H9 (cell line): ENCODE data around the gene DAPK1. TPM values are rescaled to one million over a fixed set of nuclear protein-coding genes. Genes with fewer than 3 reads are reported as not detected.

ENCODE experiments used
- DNase-seq: peaks from one replicate; pipeline ENCODE4 v3.0.0-alpha.2; 2017
- H2AFZ ChIP-seq: one replicate; pipeline ENCODE4 v1.6.1; 2013; ENCODE audit warnings: mild to moderate bottlenecking, low read length, control low read depth, moderate library complexity
- H2AK5ac ChIP-seq: 2 replicates; pipeline ENCODE4 v1.6.1; 2013; ENCODE audit warnings: low read length, control low read depth, mixed read lengths; ENCODE audit not compliant: insufficient read length
- H2BK120ac ChIP-seq: one replicate; pipeline ENCODE4 v1.6.1; 2013; ENCODE audit warnings: low read depth, mild to moderate bottlenecking, low read length, control low read depth, inconsistent platforms; ENCODE audit not compliant: poor library complexity, severe bottlenecking
- H2BK12ac ChIP-seq: 2 replicates; pipeline ENCODE4 v1.6.1; 2013; ENCODE audit warnings: low read length, control low read depth, mixed read lengths, low read depth; ENCODE audit not compliant: insufficient read length
- H2BK15ac ChIP-seq: 2 replicates; pipeline ENCODE4 v1.6.1; 2013; ENCODE audit warnings: low read depth, low read length, control low read depth
- H2BK20ac ChIP-seq: one replicate; pipeline ENCODE4 v1.6.1; 2013; ENCODE audit warnings: low read depth, mild to moderate bottlenecking, low read length, control low read depth, inconsistent platforms; ENCODE audit not compliant: poor library complexity, severe bottlenecking
- H2BK5ac ChIP-seq: 2 replicates; pipeline ENCODE4 v1.6.1; 2013; ENCODE audit warnings: low read length, control low read depth, mixed read lengths; ENCODE audit not compliant: insufficient read length
- H3K14ac ChIP-seq: 2 replicates; pipeline ENCODE4 v1.6.1; 2013; ENCODE audit warnings: low read length, control low read depth; ENCODE audit not compliant: insufficient read depth
- H3K18ac ChIP-seq: 2 replicates; pipeline ENCODE4 v1.6.1; 2013; ENCODE audit warnings: low read depth, mild to moderate bottlenecking, mixed read lengths, low read length, control low read depth; ENCODE audit not compliant: insufficient read length
- H3K23ac ChIP-seq: 2 replicates; pipeline ENCODE4 v1.6.1; 2013; ENCODE audit warnings: low read length, control low read depth, mixed read lengths, low read depth; ENCODE audit not compliant: insufficient read length
- H3K23me2 ChIP-seq: 2 replicates; pipeline ENCODE4 v1.6.1; 2013; ENCODE audit warnings: low read depth, mild to moderate bottlenecking, mixed read lengths, low read length, control low read depth; ENCODE audit not compliant: insufficient read length, poor library complexity, severe bottlenecking
- H3K27ac ChIP-seq: 2 replicates; pipeline ENCODE4 v1.5.1; 2013; ENCODE audit warnings: low read length, control low read depth, mixed read lengths, low read depth; ENCODE audit not compliant: insufficient read length
- H3K27me3 ChIP-seq: 2 replicates; pipeline ENCODE4 v1.6.1; 2013; ENCODE audit warnings: low read length, control low read depth, inconsistent platforms; ENCODE audit not compliant: insufficient read depth
- H3K4ac ChIP-seq: 2 replicates; pipeline ENCODE4 v1.6.1; 2013; ENCODE audit warnings: low read depth, mild to moderate bottlenecking, control low read depth, inconsistent platforms, low read length, moderate library complexity
- H3K4me1 ChIP-seq: 2 replicates; pipeline ENCODE4 v1.6.1; 2013; ENCODE audit warnings: low read length, control low read depth, inconsistent platforms; ENCODE audit not compliant: insufficient read depth
- H3K4me2 ChIP-seq: 2 replicates; pipeline ENCODE4 v1.6.1; 2013; ENCODE audit warnings: low read length, control low read depth, mixed read lengths; ENCODE audit not compliant: insufficient read length, insufficient read depth
- H3K56ac ChIP-seq: 2 replicates; pipeline ENCODE4 v1.6.1; 2013; ENCODE audit warnings: low read depth, mild to moderate bottlenecking, mixed read lengths, low read length, control low read depth; ENCODE audit not compliant: insufficient read length
- H3K79me1 ChIP-seq: 2 replicates; pipeline ENCODE4 v1.6.1; 2013; ENCODE audit warnings: low read depth, mild to moderate bottlenecking, moderate library complexity, low read length, control low read depth, inconsistent platforms; ENCODE audit not compliant: insufficient read depth, poor library complexity, severe bottlenecking
- H3K79me2 ChIP-seq: 2 replicates; pipeline ENCODE4 v1.6.1; 2013; ENCODE audit warnings: low read length, control low read depth, inconsistent platforms; ENCODE audit not compliant: insufficient read depth
- H3K9ac ChIP-seq: 2 replicates; pipeline ENCODE4 v1.6.1; 2013; ENCODE audit warnings: low read length, control low read depth, mixed read lengths; ENCODE audit not compliant: insufficient read length; ENCODE audit errors: extremely low read depth
- H3K9me3 ChIP-seq: one replicate; pipeline ENCODE4 v1.6.1; 2013; ENCODE audit warnings: low read depth, low read length, inconsistent platforms; ENCODE audit not compliant: control insufficient read depth
- H3T11ph ChIP-seq: one replicate; pipeline ENCODE4 v1.6.1; 2013; ENCODE audit warnings: mild to moderate bottlenecking, low read length, control low read depth, inconsistent platforms
- H4K20me1 ChIP-seq: one replicate; pipeline ENCODE4 v1.6.1; 2013; ENCODE audit not compliant: control insufficient read depth, insufficient read length, insufficient read depth
- H4K5ac ChIP-seq: 2 replicates; pipeline ENCODE4 v1.6.1; 2013; ENCODE audit warnings: low read depth, mild to moderate bottlenecking, mixed read lengths, low read length, control low read depth; ENCODE audit not compliant: insufficient read length
- H4K8ac ChIP-seq: replicated peaks from 2 replicates; pipeline ENCODE4 v1.6.1; 2013; ENCODE audit warnings: low read length, control low read depth, mixed read lengths, low read depth; ENCODE audit not compliant: insufficient read length
- H4K91ac ChIP-seq: 2 replicates; pipeline ENCODE4 v1.6.1; 2013; ENCODE audit warnings: low read depth, mild to moderate bottlenecking, moderate library complexity, mixed read lengths, low read length, control low read depth; ENCODE audit not compliant: insufficient read length
- H3K27ac Mint-ChIP-seq, 3 experiments: 2 replicates in 2 of 3; 3 replicates in 1 of 3; pipeline ENCODE4 v1.8.0; 2020 to 2021; ENCODE audit warnings: mixed read lengths in 3 of 3, mild to moderate bottlenecking in 1 of 3, moderate library complexity in 1 of 3
- H3K27me3 Mint-ChIP-seq: 2 replicates; pipeline ENCODE4 v1.8.0; 2021; ENCODE audit warnings: low read depth, mild to moderate bottlenecking, moderate library complexity, mixed read lengths
- H3K36me3 Mint-ChIP-seq, 3 experiments: 2 replicates in 2 of 3; 3 replicates in 1 of 3; pipeline ENCODE4 v1.8.0; 2020 to 2021; ENCODE audit warnings: low read depth in 3 of 3, mixed read lengths in 3 of 3; ENCODE audit not compliant: insufficient read depth in 1 of 3
- H3K4me1 Mint-ChIP-seq, 2 experiments: 2 replicates each; pipeline ENCODE4 v1.8.0; 2020; ENCODE audit warnings: mixed read lengths in 2 of 2
- H3K4me3 Mint-ChIP-seq, 2 experiments: 2 replicates in 1 of 2; 3 replicates in 1 of 2; pipeline ENCODE4 v1.8.0; 2020 to 2021; ENCODE audit warnings: mild to moderate bottlenecking in 2 of 2, mixed read lengths in 2 of 2, moderate library complexity in 1 of 2
- H3K9me3 Mint-ChIP-seq, 2 experiments: 2 replicates in 1 of 2; 3 replicates in 1 of 2; pipeline ENCODE4 v1.8.0; 2020; ENCODE audit warnings: mild to moderate bottlenecking in 2 of 2, mixed read lengths in 2 of 2, moderate library complexity in 1 of 2
- CTCF ChIP-seq: fragments of 200-600 bp; sonication (generic); conservative IDR thresholded peaks from 3 replicates; pipeline ENCODE4 v1.8.0; 2021; ENCODE audit warnings: antibody characterized with exemption, mild to moderate bottlenecking
- WGBS: extraction: QIAGEN DNeasy Blood & Tissue Kit; methylation state at CpG from one replicate; pipeline ENCODE4 v1.1.7; 2013; ENCODE audit warnings: missing lambda C conversion rate, low lambda C conversion rate, mixed read lengths; ENCODE audit not compliant: insufficient read length; ENCODE audit errors: extremely low coverage; 5-methylcytosine and 5-hydroxymethylcytosine counted together
- total RNA-seq: library from RNA; stranded (reverse); gene quantifications from 2 replicates; pipeline ENCODE4 v1.2.1, GENCODE V29; 2021

DAPK1 gene
- total RNA-seq, 1 experiment from 2014 or later = 79.4 TPM

DNA sequence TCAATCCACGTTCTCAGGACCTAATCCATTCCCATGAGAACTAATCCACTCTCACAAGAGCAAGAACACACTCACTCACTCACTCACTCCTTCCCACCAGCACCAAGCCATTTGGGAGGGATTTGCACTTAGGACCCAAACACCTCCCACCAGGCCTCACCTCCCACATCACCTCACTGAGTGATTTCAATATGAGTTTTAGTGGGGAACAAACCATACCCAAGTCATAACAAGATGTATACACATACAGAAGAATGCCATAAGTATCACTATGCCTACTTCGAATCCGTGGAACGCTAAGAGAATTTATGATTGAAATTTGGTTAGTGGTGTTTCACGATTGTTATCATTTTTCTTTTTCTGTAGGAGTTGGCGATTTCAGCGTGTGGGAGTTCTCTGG is 199.0 kb downstream of the DAPK1 start:
- Histone ChIP-seq H3K9me3 (no peaks in the 10 kb centered on the region), H3K4ac (no peak overlapping the region), H2BK120ac (no peak overlapping the region), H3K79me2 (peaks cover 2% of the 10 kb centered on the region; the same call in 1 of the 2 replicates), H4K91ac (no peak overlapping the region), H4K8ac (no peak overlapping the region), H3K4me2 (no peak overlapping the region), H3K23ac (no peak overlapping the region), H2BK15ac (no peak overlapping the region), H4K20me1 (no peaks in the 10 kb centered on the region), H2BK12ac (no peak overlapping the region), H3K9ac (no peak overlapping the region), H4K5ac (no peak overlapping the region), H2BK20ac (no peak overlapping the region), H2AFZ (no peak overlapping the region), H2AK5ac (no peak overlapping the region), H3T11ph (no peak overlapping the region), H3K14ac (no peak overlapping the region), H3K79me1 (no peaks in the 10 kb centered on the region), H3K27me3 (no peaks in the 10 kb centered on the region), H3K27ac (no peak overlapping the region), H3K56ac (no peak overlapping the region), H3K18ac (no peak overlapping the region), H3K23me2 (no peaks in the 10 kb centered on the region), H2BK5ac (no peak overlapping the region), H3K4me1 (no peaks in the 10 kb centered on the region)
- no peak for DNase-seq
- Mint-ChIP-seq H3K4me1 (peaks cover 3% of the 10 kb centered on the region in 2 experiments), H3K27me3 (peaks cover 2% of the 10 kb centered on the region; the same call in 1 of the 2 replicates), H3K4me3 (no peak overlapping the region), H3K36me3 (peaks cover 49 to 72% (median 56%) of the 10 kb centered on the region in 3 experiments), H3K9me3 (no peaks in the 10 kb centered on the region), H3K27ac (no peak overlapping the region)
- no peak for TF ChIP-seq CTCF
- no CpG with 5 or more reads among the region's 7 CpGs for WGBS
